HG03565 (cell line): ENCODE measurements around the gene THEM5.

Experiments used
- ATAC-seq: cut with Tn5 transposase; IDR thresholded peaks from one replicate; pipeline ENCODE4 v1.9.1; 2021; ENCODE audit warnings: mild to moderate bottlenecking, moderate library complexity; ENCODE audit not compliant: unreplicated experiment

Gene THEM5

GRCh38 chr1:151822404-151822803, 31.1 kb downstream of the THEM5 start:
- ATAC-seq, result no peak

GRCh38 chr1:151820940-151821339, 32.6 kb downstream of the THEM5 start:
- no peak for ATAC-seq

- ATAC-seq, result no peak
Measured at GRCh38 chr1:151819976-151820623, 33.4 kb downstream of the THEM5 start.

GRCh38 chr1:151819227-151819835, 34.2 kb downstream of the THEM5 start:
- no peak for ATAC-seq

- no peak for ATAC-seq
Measured at GRCh38 chr1:151817353-151817730, 36.2 kb downstream of the THEM5 start.

GRCh38 chr1:151816548-151817352, 36.8 kb downstream of the THEM5 start:
- ATAC-seq, result no peak

GRCh38 chr1:151815716-151816327, 37.7 kb downstream of the THEM5 start:
- ATAC-seq, result no peak

- no peak for ATAC-seq
Measured at GRCh38 chr1:151814971-151815545, 38.5 kb downstream of the THEM5 start.

- ATAC-seq, result no peak
Measured at GRCh38 chr1:151814426-151814825, 39.1 kb downstream of the THEM5 start.

- no peak for ATAC-seq
Measured at GRCh38 chr1:151813271-151813977, 40.1 kb downstream of the THEM5 start.

GRCh38 chr1:151811181-151811580, 42.3 kb downstream of the THEM5 start:
- no peak for ATAC-seq

- no peak for ATAC-seq
Measured at GRCh38 chr1:151809985-151810556, 43.4 kb downstream of the THEM5 start.

GRCh38 chr1:151809290-151809984, 44.1 kb downstream of the THEM5 start:
- no peak for ATAC-seq

- no peak for ATAC-seq
Measured at GRCh38 chr1:151807766-151808165, 45.7 kb downstream of the THEM5 start.

GRCh38 chr1:151807131-151807530, 46.4 kb downstream of the THEM5 start:
- ATAC-seq, result no peak

GRCh38 chr1:151806170-151806569, 47.3 kb downstream of the THEM5 start:
- no peak for ATAC-seq

- ATAC-seq, result no peak
Measured at GRCh38 chr1:151805066-151805820, 48.3 kb downstream of the THEM5 start, which contains the start of gene LINGO4. Gene LINGO4 (minus strand): TSS chr1:151805419. CDS start chr1:151802704, 2,715 bp downstream.

- ATAC-seq, result no peak
Measured at GRCh38 chr1:151803915-151804314, 49.6 kb downstream of the THEM5 start.

- no peak for ATAC-seq
Measured at GRCh38 chr1:151803164-151803563, 50.3 kb downstream of the THEM5 start.
